OCI-LY1 (cell line): ENCODE results near the gene TERT.

ENCODE experiments used
- H2AFZ ChIP-seq: fragments of 200-600 bp; sonication (generic), shearing (Covaris generic); 2 replicates; pipeline ENCODE4 v1.6.0; 2014; ENCODE audit warnings: antibody characterized with exemption, mild to moderate bottlenecking, low read length
- H3F3A ChIP-seq: fragments of 200-600 bp; sonication (generic), shearing (Covaris generic); 2 replicates; pipeline ENCODE4 v1.6.0; 2014; ENCODE audit warnings: mild to moderate bottlenecking, antibody characterized with exemption, low read length, moderate library complexity; ENCODE audit not compliant: insufficient read depth
- H3K27ac ChIP-seq: fragments of 200-600 bp; sonication (generic); 2 replicates; pipeline ENCODE4 v1.5.1; 2014; ENCODE audit warnings: low read length, mixed run types, mild to moderate bottlenecking, low read depth; ENCODE audit not compliant: poor library complexity, severe bottlenecking
- H3K27me3 ChIP-seq: fragments of 200-600 bp; sonication (generic); 2 replicates; pipeline ENCODE4 v1.6.0; 2014; ENCODE audit warnings: antibody characterized with exemption, mild to moderate bottlenecking, low read length, moderate library complexity; ENCODE audit not compliant: insufficient read depth
- H3K36me3 ChIP-seq: fragments of 200-600 bp; sonication (generic); 2 replicates; pipeline ENCODE4 v1.6.1; 2014; ENCODE audit warnings: mild to moderate bottlenecking, antibody characterized with exemption, low read length, moderate library complexity, mixed read lengths; ENCODE audit not compliant: insufficient read depth
- H3K4me1 ChIP-seq: fragments of 200-600 bp; sonication (generic); 2 replicates; pipeline ENCODE4 v1.5.1; 2014; ENCODE audit warnings: mild to moderate bottlenecking, low read length, moderate library complexity; ENCODE audit not compliant: insufficient read depth, severe bottlenecking
- H3K4me2 ChIP-seq: fragments of 200-600 bp; sonication (generic), shearing (Covaris generic); 2 replicates; pipeline ENCODE4 v1.6.1; 2014; ENCODE audit warnings: low read length
- H3K4me3 ChIP-seq: fragments of 200-600 bp; sonication (generic); 2 replicates; pipeline ENCODE4 v1.5.1; 2014; ENCODE audit warnings: low read length, low read depth, mild to moderate bottlenecking, mixed read lengths; ENCODE audit not compliant: poor library complexity, severe bottlenecking
- H3K79me2 ChIP-seq: fragments of 200-600 bp; shearing (Covaris generic); 2 replicates; pipeline ENCODE4 v1.6.1; 2016; ENCODE audit warnings: mixed run types, low read length, mixed read lengths; ENCODE audit not compliant: insufficient read depth
- H3K9ac ChIP-seq: fragments of 200-600 bp; sonication (generic), shearing (Covaris generic); 2 replicates; pipeline ENCODE4 v1.6.1; 2014; ENCODE audit warnings: mild to moderate bottlenecking, low read length, mixed read lengths
- H3K9me2 ChIP-seq: fragments of 200-600 bp; sonication (generic), shearing (Covaris generic); 2 replicates; pipeline ENCODE4 v1.6.1; 2014; ENCODE audit warnings: low read depth, mild to moderate bottlenecking, low read length, mixed read lengths
- H3K9me3 ChIP-seq: fragments of 200-600 bp; shearing (Covaris generic); 2 replicates; pipeline ENCODE4 v1.6.1; 2014; ENCODE audit warnings: low read length, mixed read lengths
- H4K20me1 ChIP-seq: fragments of 200-600 bp; sonication (generic), shearing (Covaris generic); 2 replicates; pipeline ENCODE4 v1.6.0; 2016; ENCODE audit warnings: mild to moderate bottlenecking, low read length; ENCODE audit not compliant: insufficient read depth
- CTCF ChIP-seq: fragments of 200-600 bp; sonication (generic), shearing (Covaris generic); IDR thresholded peaks from 2 replicates; pipeline ENCODE4 v1.5.1; 2017; ENCODE audit warnings: mild to moderate bottlenecking, antibody characterized with exemption, low read length, moderate library complexity, mixed read lengths
- EZH2 ChIP-seq: fragments of 200-600 bp; sonication (generic), shearing (Covaris generic); IDR thresholded peaks from 2 replicates; pipeline ENCODE4 v1.8.0; 2017; ENCODE audit warnings: borderline replicate concordance, mixed run types, mild to moderate bottlenecking, antibody characterized with exemption, low read length, moderate library complexity, mixed read lengths

The TERT gene

GRCh38 chr5:1222621-1223277, 72.1 kb downstream of the TERT start:
- TF ChIP-seq EZH2 (no peak), CTCF (no peak)

GRCh38 chr5:1222147-1222546, 72.7 kb downstream of the TERT start:
- H3K4me2 ChIP-seq = no peak overlapping the region
- H3K9ac ChIP-seq = no peak overlapping the region
- no peaks in the 10 kb centered on the region for H3K4me1 ChIP-seq
- no peaks in the 10 kb centered on the region for H3F3A ChIP-seq
- H3K36me3 ChIP-seq = no peaks in the 10 kb centered on the region
- no peaks in the 10 kb centered on the region for H3K27me3 ChIP-seq
- TF ChIP-seq CTCF (no peak), EZH2 (no peak)
- H2AFZ ChIP-seq = no peak overlapping the region
- no peaks in the 10 kb centered on the region for H4K20me1 ChIP-seq
- H3K9me3 ChIP-seq = no peaks in the 10 kb centered on the region
- H3K79me2 ChIP-seq = no peaks in the 10 kb centered on the region
- no peaks in the 10 kb centered on the region for H3K9me2 ChIP-seq
- no peak overlapping the region for H3K27ac ChIP-seq
- no peak overlapping the region for H3K4me3 ChIP-seq

More at GRCh38 chr5:1222621-1223277, 72.1 kb downstream of the TERT start:
- Histone ChIP-seq H3K4me2 (no peak overlapping the region), H3K27me3 (no peaks in the 10 kb centered on the region), H3K4me3 (no peak overlapping the region), H3K9me2 (no peaks in the 10 kb centered on the region), H3K4me1 (no peaks in the 10 kb centered on the region), H3K79me2 (no peaks in the 10 kb centered on the region), H3K27ac (no peak overlapping the region), H4K20me1 (no peaks in the 10 kb centered on the region), H3K9me3 (no peaks in the 10 kb centered on the region), H3K36me3 (no peaks in the 10 kb centered on the region), H3F3A (no peaks in the 10 kb centered on the region), H2AFZ (no peak overlapping the region), H3K9ac (no peak overlapping the region)

GRCh38 chr5:1221721-1222120, 73.1 kb downstream of the TERT start:
- TF ChIP-seq EZH2 (no peak), CTCF (no peak)
- H3K9me3 ChIP-seq = no peaks in the 10 kb centered on the region
- H3K4me2 ChIP-seq = no peak overlapping the region
- H3K79me2 ChIP-seq = no peaks in the 10 kb centered on the region
- H3K9ac ChIP-seq = no peak overlapping the region
- H3K27me3 ChIP-seq = no peaks in the 10 kb centered on the region
- no peak overlapping the region for H2AFZ ChIP-seq
- H3K4me1 ChIP-seq = no peaks in the 10 kb centered on the region
- H4K20me1 ChIP-seq = no peaks in the 10 kb centered on the region
- no peaks in the 10 kb centered on the region for H3F3A ChIP-seq
- no peaks in the 10 kb centered on the region for H3K36me3 ChIP-seq
- no peaks in the 10 kb centered on the region for H3K9me2 ChIP-seq
- no peak overlapping the region for H3K4me3 ChIP-seq
- H3K27ac ChIP-seq = no peak overlapping the region
